Central memory CD4-positive, alpha-beta T cell (primary cell): Measurements from ENCODE around the gene MNX1.

Source experiments
- DNase-seq: peaks from one replicate; pipeline ENCODE4 v3.0.0; 2022

Gene MNX1

DNA sequence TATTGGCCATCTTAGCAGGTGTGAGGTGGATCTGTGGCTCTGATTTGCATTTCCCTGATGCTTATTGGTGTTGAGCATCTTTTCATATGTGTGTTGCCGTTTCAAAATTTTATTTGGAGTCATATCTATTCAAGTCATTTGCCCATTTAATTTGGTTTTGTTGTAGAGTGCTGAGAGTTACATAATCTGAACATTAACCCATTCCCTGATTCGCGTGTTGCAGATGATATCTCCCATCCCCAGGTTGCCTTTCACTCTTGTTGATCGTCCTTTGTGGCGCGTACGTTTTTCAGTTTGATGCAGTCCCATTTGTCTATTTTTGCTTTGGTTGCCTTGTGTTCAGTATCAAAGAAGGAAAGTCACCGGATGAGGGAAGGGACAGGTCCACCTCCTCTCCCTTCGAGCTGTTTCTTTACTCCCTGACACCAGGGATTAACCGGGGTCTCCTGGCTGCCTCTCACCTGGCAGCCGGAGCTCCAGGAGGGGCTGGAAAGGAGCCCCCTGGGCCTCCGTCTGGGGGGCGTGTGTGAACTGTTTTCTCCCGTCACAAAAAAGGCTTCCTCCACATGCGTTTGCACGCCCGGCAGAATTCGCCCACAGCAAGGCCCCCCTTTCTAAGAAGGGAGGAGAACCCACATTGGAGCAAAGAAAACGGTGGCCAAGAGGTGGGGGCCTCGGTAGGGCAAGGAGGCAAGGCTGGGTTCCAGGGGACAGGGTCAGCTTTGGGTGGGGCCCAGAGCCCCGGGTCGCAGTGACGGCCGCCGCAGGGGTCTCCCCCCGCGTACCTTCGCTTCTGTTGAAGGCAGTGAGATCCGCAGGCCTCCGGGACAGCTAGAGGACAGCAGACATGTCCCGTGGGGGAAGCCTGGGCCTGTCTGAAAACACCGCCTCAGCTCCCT lies 8.3 kb downstream of the MNX1 start:
- DNase-seq: no peak

DNA sequence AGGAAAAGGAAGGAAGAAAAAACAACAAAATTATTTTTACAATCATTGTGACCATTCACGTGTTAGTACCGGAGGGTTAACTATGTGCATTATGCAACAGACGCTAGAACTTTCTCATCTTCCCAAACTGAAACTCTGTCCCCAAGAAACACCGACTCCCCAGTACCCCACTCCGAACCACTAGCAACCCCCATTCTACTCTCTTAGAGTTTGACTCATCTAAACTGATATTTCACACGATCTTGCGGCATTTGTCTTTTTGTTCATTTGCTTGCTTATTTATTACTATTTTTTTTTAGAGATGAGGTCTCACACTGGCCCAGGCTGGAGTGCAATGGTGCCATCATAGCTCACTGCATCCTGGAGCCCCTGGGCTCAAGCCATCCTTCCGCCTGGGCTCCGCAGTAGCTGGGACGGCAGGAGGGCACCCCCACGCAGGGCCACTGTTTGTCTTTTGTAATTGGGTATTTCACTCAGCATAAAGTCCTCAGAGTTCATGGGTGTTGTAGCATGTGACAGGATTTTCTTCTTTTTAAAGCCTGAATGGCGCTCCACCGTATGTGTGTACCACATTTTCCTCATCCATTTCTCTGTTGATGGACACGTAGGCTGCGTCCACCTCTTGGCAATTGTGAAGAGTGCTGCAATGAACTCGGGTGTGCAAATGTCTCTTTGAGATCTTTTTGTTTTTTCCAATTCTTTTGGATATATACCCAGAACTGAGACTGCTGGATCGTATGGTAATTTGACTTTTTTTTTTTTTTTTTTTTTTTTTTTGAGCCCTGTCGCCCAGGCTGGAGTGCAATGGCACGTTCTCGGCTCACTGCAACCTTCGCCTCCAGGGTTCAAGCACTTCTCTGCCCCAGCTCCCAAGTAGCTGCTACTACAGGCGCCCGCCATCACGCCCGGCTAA lies 9.5 kb downstream of the MNX1 start:
- no peak for DNase-seq

GRCh38 chr7:156999958-157000726 lies 10.3 kb downstream of the MNX1 start:
- DNase-seq: no peak

- DNase-seq: no peak
These were observed 11.2 kb downstream of the MNX1 start for GRCh38 chr7:156998988-156999957.

DNA sequence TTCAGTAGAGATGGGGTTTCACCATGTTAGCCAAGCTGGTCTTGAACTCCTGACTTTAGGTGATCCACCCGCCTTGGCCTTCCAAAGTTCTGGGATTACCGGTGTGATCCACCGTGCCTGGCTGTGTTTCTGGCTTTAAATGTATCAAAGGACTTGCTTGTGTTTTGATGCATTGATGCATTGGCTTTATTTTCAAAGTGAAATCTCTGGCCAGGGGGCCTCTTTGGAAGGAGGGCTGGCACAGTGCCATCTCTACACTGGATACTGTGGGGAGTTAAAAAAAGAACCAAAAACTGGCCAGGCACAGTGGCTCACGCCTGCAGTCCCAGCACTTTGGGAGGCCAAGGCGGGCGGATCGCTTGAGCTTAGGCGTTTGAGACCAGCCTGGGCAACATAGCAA lies 16.0 kb downstream of the MNX1 start:
- DNase-seq: no peak

GRCh38 chr7:156993925-156994235 lies 16.6 kb downstream of the MNX1 start:
- no peak for DNase-seq

DNA sequence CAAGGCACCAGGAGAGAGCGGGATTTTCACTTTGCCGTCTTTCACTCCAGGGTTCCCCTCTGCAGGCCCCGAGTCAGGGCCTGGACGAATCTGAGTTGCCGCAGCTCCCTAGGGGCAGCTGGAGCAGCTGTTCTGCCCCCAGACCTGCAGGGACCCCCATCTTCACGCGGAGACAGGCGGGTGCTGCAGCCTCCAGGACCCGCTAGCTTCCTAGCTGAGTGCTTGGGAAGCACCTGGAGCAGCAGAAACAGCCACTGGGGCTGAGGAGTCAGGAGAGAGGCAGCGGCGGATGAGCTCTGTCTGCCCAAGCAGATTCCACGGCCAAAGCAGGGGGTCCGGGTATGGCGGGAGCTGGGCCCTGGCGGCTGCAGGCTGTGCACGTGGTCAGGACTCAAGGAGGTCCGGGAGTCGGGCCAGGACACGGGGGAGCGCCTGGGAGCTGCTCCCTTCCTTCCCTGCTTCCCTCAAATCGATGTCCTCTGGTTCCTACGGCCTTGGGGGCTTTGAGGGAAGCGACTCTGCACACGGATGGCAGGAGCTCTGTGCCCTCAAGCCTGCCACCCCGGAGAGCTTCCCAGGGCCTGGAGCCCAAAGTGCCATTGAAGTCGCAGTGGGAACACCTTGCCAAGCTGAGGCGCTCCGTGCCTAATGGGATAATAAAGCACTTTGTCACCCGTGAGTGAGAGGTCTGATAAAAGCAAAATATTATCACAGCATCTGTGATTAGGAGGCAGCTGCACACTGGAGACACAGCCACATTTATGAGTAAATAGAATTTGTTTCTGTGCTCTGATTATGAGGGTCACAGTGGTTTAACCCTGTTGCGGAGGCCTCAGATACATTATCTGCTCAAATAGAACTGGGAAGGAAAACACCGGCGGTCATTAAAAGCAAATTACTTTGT lies 17.2 kb downstream of the MNX1 start:
- DNase-seq: no peak

DNA sequence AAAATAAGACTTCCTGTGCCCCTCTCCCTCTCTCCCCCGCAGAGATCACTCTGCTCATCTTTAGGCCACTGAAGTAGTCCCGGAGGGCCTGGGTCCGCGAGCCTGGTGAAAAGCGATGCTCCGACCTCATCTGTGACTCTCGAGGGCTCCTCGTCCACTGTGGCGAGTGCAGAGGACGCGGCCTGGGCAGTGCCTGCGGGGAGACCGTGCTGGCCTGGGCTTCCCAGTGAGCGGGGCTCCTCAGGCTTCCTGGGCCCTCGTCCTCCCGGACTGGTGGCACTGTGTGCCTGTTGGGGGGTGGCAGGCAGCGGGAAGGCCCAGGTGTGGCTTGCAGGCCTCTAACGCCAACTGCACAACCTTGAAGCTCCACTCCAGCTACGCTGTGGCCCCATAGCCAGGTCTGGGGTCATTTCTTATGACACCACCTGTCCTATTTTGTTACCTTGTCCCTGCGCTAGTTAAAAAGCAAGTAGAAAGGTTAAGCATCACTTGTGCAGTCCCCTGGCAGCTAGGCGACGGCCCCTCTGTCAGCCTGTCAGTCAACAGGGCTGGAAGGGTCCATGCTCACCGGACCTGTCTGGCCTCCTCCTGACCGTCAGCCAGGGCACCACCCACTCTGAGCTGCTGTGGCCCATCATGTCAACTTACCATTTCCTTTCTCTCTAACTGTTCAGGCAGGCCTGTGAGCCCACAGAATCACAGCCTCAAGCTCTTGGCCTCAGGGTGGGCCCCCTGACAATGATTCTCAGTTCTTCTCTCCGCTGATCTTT lies 20.5 kb downstream of the MNX1 start:
- no peak for DNase-seq

GRCh38 chr7:156988343-156989185 lies 21.9 kb downstream of the MNX1 start:
- no peak for DNase-seq

DNA sequence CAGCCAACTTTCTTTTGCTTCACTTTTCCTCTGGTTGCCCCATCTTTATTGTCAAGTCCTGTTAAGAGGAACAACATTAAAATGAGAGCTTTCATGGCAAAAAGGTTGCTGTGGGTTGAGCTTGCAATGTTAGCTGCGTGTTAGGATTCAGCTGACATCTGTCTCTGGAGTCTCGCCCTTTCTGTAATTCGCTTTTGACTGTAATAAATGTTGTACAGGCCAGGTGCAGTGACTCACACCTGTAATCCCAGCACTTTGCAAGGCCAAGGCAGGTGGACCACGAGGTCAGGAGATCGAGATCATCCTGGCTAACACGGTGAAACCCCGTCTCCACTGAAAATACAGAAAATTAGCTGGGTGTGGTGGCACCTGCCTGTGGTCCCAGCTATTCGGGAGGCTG lies 24.1 kb downstream of the MNX1 start:
- no peak for DNase-seq

DNA sequence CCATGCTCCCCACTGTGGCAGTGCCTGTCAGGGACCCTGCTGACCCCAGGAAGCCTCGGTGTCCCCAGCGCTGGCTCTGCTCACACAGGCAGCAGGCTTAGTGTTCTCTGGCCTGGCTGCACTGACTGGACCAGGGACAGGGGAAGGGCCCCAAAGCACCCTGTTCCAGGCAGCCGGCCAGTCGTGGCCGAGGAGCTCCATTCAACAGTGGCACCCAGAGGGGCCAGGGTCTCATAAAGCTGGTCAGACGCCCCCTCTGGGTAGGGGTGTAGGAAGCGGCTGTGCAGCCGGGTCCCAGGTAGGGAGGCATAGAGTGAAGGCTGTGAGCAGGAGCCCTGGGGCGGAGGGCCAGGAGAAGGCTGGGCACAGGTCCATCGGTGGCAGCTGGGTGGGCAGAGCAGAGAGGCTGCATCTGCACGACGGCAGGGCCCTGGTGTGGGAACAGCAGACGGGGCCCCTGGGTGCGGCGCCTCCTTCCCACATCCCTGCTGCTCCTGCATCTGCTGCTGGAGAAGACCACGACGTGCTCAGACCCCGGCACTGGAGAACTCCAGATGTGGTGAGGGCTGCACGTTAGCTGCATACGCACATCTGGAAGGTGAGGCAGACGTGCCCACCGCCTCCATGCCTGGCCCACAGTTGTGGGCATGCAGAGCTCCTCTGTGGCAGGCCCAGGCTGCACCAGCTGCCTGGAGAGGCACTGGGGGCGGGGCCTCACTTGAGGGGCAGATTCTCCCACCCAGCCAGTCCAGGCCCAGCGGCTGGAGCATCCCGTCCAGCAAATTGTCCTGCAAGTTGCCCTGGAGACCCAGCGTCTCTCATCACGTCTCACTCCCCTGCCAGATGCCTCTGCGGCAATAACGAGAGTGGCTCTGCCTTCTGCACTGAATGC lies 25.1 kb downstream of the MNX1 start:
- DNase-seq: no peak

GRCh38 chr7:156984174-156984891 lies 26.1 kb downstream of the MNX1 start:
- no peak for DNase-seq

GRCh38 chr7:156979711-156980110 lies 30.8 kb downstream of the MNX1 start:
- DNase-seq: no peak

GRCh38 chr7:156979007-156979606 lies 31.4 kb downstream of the MNX1 start:
- no peak for DNase-seq

GRCh38 chr7:156975620-156976019 lies 34.8 kb downstream of the MNX1 start:
- DNase-seq: no peak

DNA sequence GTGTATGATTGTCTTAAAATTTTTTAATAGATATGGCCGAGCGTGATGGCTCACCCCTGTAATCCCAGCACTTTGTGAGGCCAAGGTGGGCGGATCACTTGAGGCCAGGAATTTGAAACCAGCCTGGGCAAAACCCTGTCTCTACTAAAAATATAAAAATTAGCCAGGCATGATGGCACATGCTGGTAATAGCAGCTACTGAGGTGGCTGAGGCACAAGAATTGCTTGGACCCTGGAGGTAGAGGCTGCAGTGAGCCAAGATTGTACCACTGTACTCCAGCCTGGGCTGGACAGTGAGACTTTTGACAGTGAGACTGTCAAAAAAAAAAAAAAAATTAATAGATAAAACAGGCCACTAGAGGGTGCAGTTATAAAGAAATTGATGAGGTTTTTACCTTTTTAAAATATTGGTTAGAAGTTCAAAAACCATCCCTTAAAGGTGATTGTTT lies 40.5 kb downstream of the MNX1 start:
- peak; percentile 8 for DNase-seq

DNA sequence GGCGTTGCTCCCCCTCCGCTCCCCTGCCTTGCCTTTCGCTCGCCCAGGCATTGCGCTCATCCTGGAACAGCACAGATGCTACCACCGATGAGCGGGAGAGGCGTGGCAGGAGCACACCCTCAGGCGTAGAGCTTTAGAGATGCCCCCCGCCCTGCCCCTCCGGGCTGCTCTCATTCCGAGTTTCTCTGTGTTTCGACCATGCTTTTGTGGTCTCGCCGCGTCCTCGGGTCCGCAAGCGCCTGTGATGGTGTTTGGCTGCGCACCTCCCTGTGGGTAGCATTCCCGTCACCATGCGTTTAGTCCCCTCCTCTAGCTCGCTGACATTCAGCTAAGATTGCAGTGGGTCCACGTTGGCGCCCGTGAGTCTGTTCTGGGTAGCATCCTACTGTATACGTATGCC lies 42.3 kb downstream of the MNX1 start:
- no peak for DNase-seq
